HCEC 1CT (cell line): ENCODE measurements around the gene OTOL1.

Source experiments
- DNase-seq: peaks from one replicate; pipeline ENCODE4 v3.0.0-alpha.2; 2017

Gene OTOL1

DNA sequence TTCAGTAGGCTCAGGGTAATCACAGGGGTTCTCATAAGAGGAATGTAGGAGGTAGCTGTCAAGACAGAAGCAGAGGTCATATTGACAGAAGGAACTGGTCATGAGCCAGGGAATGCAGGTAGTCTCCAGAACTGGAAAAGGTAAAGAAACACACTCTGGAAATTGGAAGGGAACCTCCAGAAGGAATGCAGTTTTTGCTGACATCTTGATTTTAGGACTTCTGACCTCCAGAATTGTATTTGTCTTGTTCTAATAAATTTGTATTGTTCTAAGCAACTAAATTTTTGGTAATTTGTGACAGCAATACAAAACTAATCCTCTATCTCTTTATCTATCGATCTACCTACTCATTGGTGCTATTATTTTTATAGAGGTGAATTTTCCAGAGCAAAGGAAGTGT lies 49.2 kb downstream of the OTOL1 start:
- no peak for DNase-seq

DNA sequence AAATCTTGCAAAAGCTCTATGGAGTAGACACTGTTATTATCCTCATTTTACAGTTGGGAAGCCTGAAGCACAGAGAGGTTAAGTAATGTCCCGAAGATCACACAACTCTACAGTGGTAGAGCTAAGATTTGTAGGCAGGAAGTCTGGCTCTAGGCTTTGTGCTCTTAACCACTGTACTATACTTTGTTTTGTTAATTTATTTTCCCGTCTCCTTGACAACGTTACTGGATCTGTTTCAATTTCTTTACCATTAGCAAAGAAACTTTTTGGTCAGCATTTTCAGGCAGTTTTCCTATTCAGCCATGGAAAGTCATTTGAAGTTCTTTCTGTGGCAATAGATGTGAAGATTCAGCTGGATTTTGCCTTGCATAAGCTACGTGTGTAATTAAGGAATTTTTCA lies 51.7 kb downstream of the OTOL1 start:
- DNase-seq, result no peak

DNA sequence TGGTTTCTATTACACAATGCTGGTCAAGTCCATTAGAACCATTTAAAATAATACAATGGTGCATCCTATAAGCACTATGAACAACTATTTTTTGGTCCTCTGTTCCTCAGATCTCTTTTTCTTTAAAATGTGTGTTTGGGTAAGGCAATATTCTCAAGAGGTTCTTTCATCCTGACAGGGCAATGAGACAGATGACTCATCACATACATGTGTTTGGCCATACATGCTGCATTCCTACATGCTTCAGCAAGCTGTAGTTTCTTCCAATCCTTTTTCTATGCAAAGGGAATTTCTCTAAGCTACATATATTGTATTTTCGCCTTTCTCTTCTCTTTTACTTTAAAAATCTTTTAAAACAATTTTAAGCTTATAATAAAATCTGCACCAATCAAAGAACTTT lies 52.7 kb downstream of the OTOL1 start:
- no peak for DNase-seq

DNA sequence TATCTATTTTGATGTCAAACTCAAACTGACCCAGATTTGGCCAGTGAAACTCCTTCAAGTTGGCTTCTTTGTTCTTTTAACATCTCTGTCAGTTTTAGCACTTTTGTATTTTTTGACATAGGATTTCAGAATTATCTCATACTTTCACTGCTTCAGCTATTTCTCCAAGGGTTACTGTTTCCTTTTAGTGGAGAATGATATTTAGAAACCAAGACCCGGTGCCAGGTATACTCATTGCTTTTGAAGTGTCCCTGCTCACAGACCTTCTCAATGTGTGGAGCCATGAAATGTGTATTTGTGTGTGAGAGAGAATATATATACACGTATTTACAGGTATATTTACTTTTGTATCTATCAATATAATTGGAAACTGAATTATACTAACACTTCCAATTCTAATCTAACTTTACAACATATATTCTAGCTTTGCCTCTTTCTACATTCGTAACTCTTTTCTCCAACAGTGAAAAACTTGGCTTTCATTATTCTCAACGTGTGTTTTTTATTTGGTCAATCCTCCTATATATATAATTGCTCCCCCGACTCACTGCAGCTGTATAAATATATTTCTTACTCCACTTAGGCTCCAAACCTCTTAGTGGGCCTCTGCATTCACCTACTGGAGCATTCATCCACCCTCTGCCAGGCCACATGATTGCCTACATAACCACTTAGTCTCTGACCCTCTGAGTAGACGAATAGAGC lies 54.0 kb downstream of the OTOL1 start:
- no peak for DNase-seq

DNA sequence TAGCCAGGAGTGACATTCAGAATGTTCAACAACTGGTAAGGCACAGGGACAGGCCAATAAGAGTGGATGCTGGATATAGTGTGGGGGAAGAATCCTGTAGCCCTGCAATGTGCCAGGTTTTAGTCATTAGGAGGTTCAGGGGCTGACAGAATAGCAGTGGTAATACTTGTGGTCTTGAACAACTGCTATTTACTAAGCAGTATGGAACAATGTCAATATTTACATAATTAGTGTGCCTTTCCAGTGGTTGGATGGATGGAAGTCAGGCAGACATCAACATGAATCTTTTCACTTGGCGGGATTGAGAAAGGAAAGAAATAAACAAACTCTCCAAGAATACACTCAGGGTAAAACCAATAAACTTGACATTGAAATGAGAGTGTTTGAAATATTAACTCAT lies 55.1 kb downstream of the OTOL1 start:
- DNase-seq, result no peak

DNA sequence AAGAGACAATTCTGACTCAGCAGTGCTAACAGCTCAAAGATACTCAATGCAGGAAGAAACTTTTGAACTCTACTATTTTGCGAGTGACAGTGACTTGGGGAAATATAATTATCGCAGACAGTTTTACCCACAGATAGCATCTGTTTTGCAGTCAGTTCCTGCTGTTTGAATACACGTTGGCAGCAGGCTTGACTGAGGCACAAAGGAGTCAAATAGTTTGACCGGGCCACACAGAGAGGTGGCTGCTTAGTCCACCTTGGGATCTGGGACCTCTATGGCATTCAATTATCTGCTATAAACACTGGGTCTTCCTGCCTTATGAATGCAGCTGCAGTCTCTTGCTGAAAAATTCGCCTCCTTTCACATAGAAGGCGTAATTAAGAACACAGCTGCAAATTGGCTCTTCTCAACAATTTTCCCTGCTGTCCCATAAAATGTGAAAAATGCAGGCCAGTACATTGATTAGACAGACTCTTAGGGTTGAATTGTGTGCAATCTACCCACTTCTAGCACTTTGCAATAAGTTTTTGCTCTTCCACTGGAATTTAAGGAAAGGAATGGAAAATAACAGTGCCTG lies 56.5 kb downstream of the OTOL1 start:
- no peak for DNase-seq
